WERI-Rb-1 (cell line): ENCODE results near the gene ATAT1.

Experiments used
- DNase-seq: peaks from one replicate; pipeline ENCODE4 v3.0.0-alpha.2; 2020
- H3K27ac ChIP-seq: fragments of 250-450 bp; sonication (Bioruptor Pico); 2 replicates; pipeline ENCODE4 v1.5.1; 2020; ENCODE audit warnings: mild to moderate bottlenecking, moderate library complexity
- H3K27me3 ChIP-seq: fragments of 250-450 bp; sonication (Bioruptor Pico); 2 replicates; pipeline ENCODE4 v1.5.1; 2021; ENCODE audit warnings: mild to moderate bottlenecking, low read depth, moderate library complexity; ENCODE audit not compliant: insufficient read depth, severe bottlenecking
- H3K36me3 ChIP-seq: fragments of 250-450 bp; sonication (Bioruptor Pico); 2 replicates; pipeline ENCODE4 v1.5.1; 2020; ENCODE audit warnings: mild to moderate bottlenecking, moderate library complexity
- H3K4me3 ChIP-seq: 2 replicates; pipeline ENCODE4 v1.5.1; 2011; ENCODE audit warnings: low read depth, mild to moderate bottlenecking, control low read depth, low read length
- H3K9me3 ChIP-seq: fragments of 250-450 bp; sonication (Bioruptor Pico); 2 replicates; pipeline ENCODE4 v1.5.1; 2021; ENCODE audit warnings: mild to moderate bottlenecking, moderate library complexity; ENCODE audit not compliant: severe bottlenecking
- CTCF ChIP-seq: IDR thresholded peaks from 2 replicates; pipeline ENCODE4 v1.5.1; 2011; ENCODE audit warnings: low read depth, mild to moderate bottlenecking, control low read depth, inconsistent platforms, low read length

The ATAT1 gene

GRCh38 chr6:30683183-30683979 is 56.7 kb downstream of the ATAT1 start:
- peak overlapping the region; percentile 29 for H3K4me3 ChIP-seq

GRCh38 chr6:30683980-30684338 is 57.3 kb downstream of the ATAT1 start:
- no peak for TF ChIP-seq CTCF
- peak overlapping the region; percentile 8 for H3K4me3 ChIP-seq
- H3K27me3 ChIP-seq, result no peaks in the 10 kb centered on the region
- peak overlapping the region; percentile 90 for H3K27ac ChIP-seq
- peaks cover 71% of the 10 kb centered on the region for H3K36me3 ChIP-seq
- DNase-seq, result no peak
- no peaks in the 10 kb centered on the region for H3K9me3 ChIP-seq

More at GRCh38 chr6:30683183-30683979, 56.7 kb downstream of the ATAT1 start:
- no peak for TF ChIP-seq CTCF
- H3K9me3 ChIP-seq, result no peaks in the 10 kb centered on the region
- peaks cover 71% of the 10 kb centered on the region for H3K36me3 ChIP-seq
- no peak for DNase-seq
- H3K27ac ChIP-seq, result peak overlapping the region; percentile 90
- no peaks in the 10 kb centered on the region for H3K27me3 ChIP-seq

GRCh38 chr6:30684386-30685156 is 57.9 kb downstream of the ATAT1 start:
- Histone ChIP-seq H3K27ac (peak overlapping the region; percentile 98), H3K27me3 (no peaks in the 10 kb centered on the region), H3K9me3 (no peaks in the 10 kb centered on the region), H3K36me3 (peaks cover 69% of the 10 kb centered on the region), H3K4me3 (peak overlapping the region; percentile 8; the same call in 1 of the 2 replicates)
- no peak for DNase-seq
- TF ChIP-seq CTCF, result no peak

GRCh38 chr6:30685157-30686008 is 58.7 kb downstream of the ATAT1 start:
- peaks cover 64% of the 10 kb centered on the region for H3K36me3 ChIP-seq
- H3K9me3 ChIP-seq, result no peaks in the 10 kb centered on the region
- no peaks in the 10 kb centered on the region for H3K27me3 ChIP-seq
- H3K27ac ChIP-seq, result peak overlapping the region; percentile 98
- no peak for DNase-seq
- TF ChIP-seq CTCF, result peak; percentile 36
- H3K4me3 ChIP-seq, result peak overlapping the region; percentile 77

- peak; percentile 83 for DNase-seq
- TF ChIP-seq CTCF, result no peak
- H3K9me3 ChIP-seq, result no peaks in the 10 kb centered on the region
Measured at GRCh38 chr6:30686009-30686907, 59.6 kb downstream of the ATAT1 start, which contains the start of gene PPP1R18. PPP1R18 (minus strand) TSS chr6:30686645; CDS start chr6:30686018, 627 bp downstream.

More at GRCh38 chr6:30686009-30686907, 59.6 kb downstream of the ATAT1 start, which contains the start of gene PPP1R18:
- Histone ChIP-seq H3K27me3 (no peaks in the 10 kb centered on the region), H3K4me3 (peak within 1 kb of the TSS; percentile 77), H3K36me3 (peaks cover 57% of the 10 kb centered on the region), H3K27ac (peak within 1 kb of the TSS; percentile 98)
